HG03066 (cell line): ENCODE measurements around the gene ABCB8.

ENCODE experiments used
- ATAC-seq: cut with Tn5 transposase; IDR thresholded peaks from one replicate; pipeline ENCODE4 v1.9.1; 2021; ENCODE audit warnings: low read depth; ENCODE audit not compliant: unreplicated experiment

Gene ABCB8

GRCh38 chr7:151053751-151054150 is 25.5 kb downstream of the ABCB8 start:
- no peak for ATAC-seq

GRCh38 chr7:151056283-151056665 is 28.0 kb downstream of the ABCB8 start:
- no peak for ATAC-seq

- no peak for ATAC-seq
These were observed 28.6 kb downstream of the ABCB8 start for GRCh38 chr7:151056666-151057505.

- peak; percentile 4 for ATAC-seq
These were observed 29.3 kb downstream of the ABCB8 start, which contains the start of gene CDK5 for GRCh38 chr7:151057506-151057988. CDK5 (minus strand) TSS chr7:151057897; CDS start chr7:151057848, 49 bp downstream.

GRCh38 chr7:151057989-151058780 is 29.9 kb downstream of the ABCB8 start:
- peak; percentile 81 for ATAC-seq

- no peak for ATAC-seq
These were observed 30.6 kb downstream of the ABCB8 start for GRCh38 chr7:151058781-151059366.

- peak; percentile 24 for ATAC-seq
These were observed 31.3 kb downstream of the ABCB8 start, which contains the start of gene SLC4A2 for GRCh38 chr7:151059367-151060112. SLC4A2 (plus strand) TSS chr7:151059589; CDS start chr7:151061988, 2,399 bp downstream.

- ATAC-seq: no peak
These were observed 31.8 kb downstream of the ABCB8 start for GRCh38 chr7:151060113-151060415.

GRCh38 chr7:151060416-151061212 is 32.4 kb downstream of the ABCB8 start:
- ATAC-seq: no peak

GRCh38 chr7:151061213-151062110 is 33.2 kb downstream of the ABCB8 start:
- no peak for ATAC-seq

GRCh38 chr7:151062111-151062398 is 33.8 kb downstream of the ABCB8 start:
- ATAC-seq: no peak

- ATAC-seq: no peak
These were observed 34.4 kb downstream of the ABCB8 start for GRCh38 chr7:151062399-151063211.

- no peak for ATAC-seq
These were observed 34.9 kb downstream of the ABCB8 start for GRCh38 chr7:151063212-151063561.

GRCh38 chr7:151064454-151064853 is 36.2 kb downstream of the ABCB8 start:
- ATAC-seq: no peak

GRCh38 chr7:151064993-151065392 is 36.7 kb downstream of the ABCB8 start:
- no peak for ATAC-seq

GRCh38 chr7:151065516-151065915 is 37.3 kb downstream of the ABCB8 start:
- ATAC-seq: no peak

GRCh38 chr7:151066273-151066974 is 38.2 kb downstream of the ABCB8 start:
- ATAC-seq: no peak
